H9 (cell line): ENCODE measurements around the gene GPHA2. TPM values are rescaled to one million over a fixed set of nuclear protein-coding genes. Genes with fewer than 3 reads are reported as not detected.

Source experiments
- DNase-seq: peaks from one replicate; pipeline ENCODE4 v3.0.0-alpha.2; 2017
- H2AFZ ChIP-seq: one replicate; pipeline ENCODE4 v1.6.1; 2013; ENCODE audit warnings: mild to moderate bottlenecking, low read length, control low read depth, moderate library complexity
- H2AK5ac ChIP-seq: 2 replicates; pipeline ENCODE4 v1.6.1; 2013; ENCODE audit warnings: low read length, control low read depth, mixed read lengths; ENCODE audit not compliant: insufficient read length
- H2BK120ac ChIP-seq: one replicate; pipeline ENCODE4 v1.6.1; 2013; ENCODE audit warnings: low read depth, mild to moderate bottlenecking, low read length, control low read depth, inconsistent platforms; ENCODE audit not compliant: poor library complexity, severe bottlenecking
- H2BK12ac ChIP-seq: 2 replicates; pipeline ENCODE4 v1.6.1; 2013; ENCODE audit warnings: low read length, control low read depth, mixed read lengths, low read depth; ENCODE audit not compliant: insufficient read length
- H2BK15ac ChIP-seq: 2 replicates; pipeline ENCODE4 v1.6.1; 2013; ENCODE audit warnings: low read depth, low read length, control low read depth
- H2BK20ac ChIP-seq: one replicate; pipeline ENCODE4 v1.6.1; 2013; ENCODE audit warnings: low read depth, mild to moderate bottlenecking, low read length, control low read depth, inconsistent platforms; ENCODE audit not compliant: poor library complexity, severe bottlenecking
- H2BK5ac ChIP-seq: 2 replicates; pipeline ENCODE4 v1.6.1; 2013; ENCODE audit warnings: low read length, control low read depth, mixed read lengths; ENCODE audit not compliant: insufficient read length
- H3K14ac ChIP-seq: 2 replicates; pipeline ENCODE4 v1.6.1; 2013; ENCODE audit warnings: low read length, control low read depth; ENCODE audit not compliant: insufficient read depth
- H3K18ac ChIP-seq: 2 replicates; pipeline ENCODE4 v1.6.1; 2013; ENCODE audit warnings: low read depth, mild to moderate bottlenecking, mixed read lengths, low read length, control low read depth; ENCODE audit not compliant: insufficient read length
- H3K23ac ChIP-seq: 2 replicates; pipeline ENCODE4 v1.6.1; 2013; ENCODE audit warnings: low read length, control low read depth, mixed read lengths, low read depth; ENCODE audit not compliant: insufficient read length
- H3K23me2 ChIP-seq: 2 replicates; pipeline ENCODE4 v1.6.1; 2013; ENCODE audit warnings: low read depth, mild to moderate bottlenecking, mixed read lengths, low read length, control low read depth; ENCODE audit not compliant: insufficient read length, poor library complexity, severe bottlenecking
- H3K27ac ChIP-seq: 2 replicates; pipeline ENCODE4 v1.5.1; 2013; ENCODE audit warnings: low read length, control low read depth, mixed read lengths, low read depth; ENCODE audit not compliant: insufficient read length
- H3K27me3 ChIP-seq: 2 replicates; pipeline ENCODE4 v1.6.1; 2013; ENCODE audit warnings: low read length, control low read depth, inconsistent platforms; ENCODE audit not compliant: insufficient read depth
- H3K4ac ChIP-seq: 2 replicates; pipeline ENCODE4 v1.6.1; 2013; ENCODE audit warnings: low read depth, mild to moderate bottlenecking, control low read depth, inconsistent platforms, low read length, moderate library complexity
- H3K4me1 ChIP-seq: 2 replicates; pipeline ENCODE4 v1.6.1; 2013; ENCODE audit warnings: low read length, control low read depth, inconsistent platforms; ENCODE audit not compliant: insufficient read depth
- H3K4me2 ChIP-seq: 2 replicates; pipeline ENCODE4 v1.6.1; 2013; ENCODE audit warnings: low read length, control low read depth, mixed read lengths; ENCODE audit not compliant: insufficient read length, insufficient read depth
- H3K56ac ChIP-seq: 2 replicates; pipeline ENCODE4 v1.6.1; 2013; ENCODE audit warnings: low read depth, mild to moderate bottlenecking, mixed read lengths, low read length, control low read depth; ENCODE audit not compliant: insufficient read length
- H3K79me1 ChIP-seq: 2 replicates; pipeline ENCODE4 v1.6.1; 2013; ENCODE audit warnings: low read depth, mild to moderate bottlenecking, moderate library complexity, low read length, control low read depth, inconsistent platforms; ENCODE audit not compliant: insufficient read depth, poor library complexity, severe bottlenecking
- H3K79me2 ChIP-seq: 2 replicates; pipeline ENCODE4 v1.6.1; 2013; ENCODE audit warnings: low read length, control low read depth, inconsistent platforms; ENCODE audit not compliant: insufficient read depth
- H3K9ac ChIP-seq: 2 replicates; pipeline ENCODE4 v1.6.1; 2013; ENCODE audit warnings: low read length, control low read depth, mixed read lengths; ENCODE audit not compliant: insufficient read length; ENCODE audit errors: extremely low read depth
- H3K9me3 ChIP-seq: one replicate; pipeline ENCODE4 v1.6.1; 2013; ENCODE audit warnings: low read depth, low read length, inconsistent platforms; ENCODE audit not compliant: control insufficient read depth
- H3T11ph ChIP-seq: one replicate; pipeline ENCODE4 v1.6.1; 2013; ENCODE audit warnings: mild to moderate bottlenecking, low read length, control low read depth, inconsistent platforms
- H4K20me1 ChIP-seq: one replicate; pipeline ENCODE4 v1.6.1; 2013; ENCODE audit not compliant: control insufficient read depth, insufficient read length, insufficient read depth
- H4K5ac ChIP-seq: 2 replicates; pipeline ENCODE4 v1.6.1; 2013; ENCODE audit warnings: low read depth, mild to moderate bottlenecking, mixed read lengths, low read length, control low read depth; ENCODE audit not compliant: insufficient read length
- H4K8ac ChIP-seq: replicated peaks from 2 replicates; pipeline ENCODE4 v1.6.1; 2013; ENCODE audit warnings: low read length, control low read depth, mixed read lengths, low read depth; ENCODE audit not compliant: insufficient read length
- H4K91ac ChIP-seq: 2 replicates; pipeline ENCODE4 v1.6.1; 2013; ENCODE audit warnings: low read depth, mild to moderate bottlenecking, moderate library complexity, mixed read lengths, low read length, control low read depth; ENCODE audit not compliant: insufficient read length
- H3K27ac Mint-ChIP-seq, 3 experiments: 2 replicates in 2 of 3; 3 replicates in 1 of 3; pipeline ENCODE4 v1.8.0; 2020 to 2021; ENCODE audit warnings: mixed read lengths in 3 of 3, mild to moderate bottlenecking in 1 of 3, moderate library complexity in 1 of 3
- H3K27me3 Mint-ChIP-seq: 2 replicates; pipeline ENCODE4 v1.8.0; 2021; ENCODE audit warnings: low read depth, mild to moderate bottlenecking, moderate library complexity, mixed read lengths
- H3K36me3 Mint-ChIP-seq, 3 experiments: 2 replicates in 2 of 3; 3 replicates in 1 of 3; pipeline ENCODE4 v1.8.0; 2020 to 2021; ENCODE audit warnings: low read depth in 3 of 3, mixed read lengths in 3 of 3; ENCODE audit not compliant: insufficient read depth in 1 of 3
- H3K4me1 Mint-ChIP-seq, 2 experiments: 2 replicates each; pipeline ENCODE4 v1.8.0; 2020; ENCODE audit warnings: mixed read lengths in 2 of 2
- H3K4me3 Mint-ChIP-seq, 2 experiments: 2 replicates in 1 of 2; 3 replicates in 1 of 2; pipeline ENCODE4 v1.8.0; 2020 to 2021; ENCODE audit warnings: mild to moderate bottlenecking in 2 of 2, mixed read lengths in 2 of 2, moderate library complexity in 1 of 2
- H3K9me3 Mint-ChIP-seq, 2 experiments: 2 replicates in 1 of 2; 3 replicates in 1 of 2; pipeline ENCODE4 v1.8.0; 2020; ENCODE audit warnings: mild to moderate bottlenecking in 2 of 2, mixed read lengths in 2 of 2, moderate library complexity in 1 of 2
- CTCF ChIP-seq: fragments of 200-600 bp; sonication (generic); conservative IDR thresholded peaks from 3 replicates; pipeline ENCODE4 v1.8.0; 2021; ENCODE audit warnings: antibody characterized with exemption, mild to moderate bottlenecking
- WGBS: extraction: QIAGEN DNeasy Blood & Tissue Kit; methylation state at CpG from one replicate; pipeline ENCODE4 v1.1.7; 2013; ENCODE audit warnings: missing lambda C conversion rate, low lambda C conversion rate, mixed read lengths; ENCODE audit not compliant: insufficient read length; ENCODE audit errors: extremely low coverage; 5-methylcytosine and 5-hydroxymethylcytosine counted together
- total RNA-seq: library from RNA; stranded (reverse); gene quantifications from 2 replicates; pipeline ENCODE4 v1.2.1, GENCODE V29; 2021

GPHA2 gene
- total RNA-seq, 1 experiment from 2014 or later: 2.1 TPM

GRCh38 chr11:64929625-64930024 is 6.1 kb downstream of the GPHA2 start:
- Mint-ChIP-seq H3K4me1 (peaks cover 8 to 23% of the 10 kb centered on the region in 2 experiments), H3K9me3 (no peaks in the 10 kb centered on the region), H3K27me3 (peaks cover 7% of the 10 kb centered on the region), H3K36me3 (peaks cover 0 to 4% (median 0%) of the 10 kb centered on the region in 3 experiments; a peak in 1 of 7 replicates), H3K27ac (no peak overlapping the region; a peak in 1 of 7 replicates), H3K4me3 (no peak overlapping the region)
- Histone ChIP-seq H2AFZ (no peak overlapping the region), H3K4ac (no peak overlapping the region), H3K9me3 (no peaks in the 10 kb centered on the region), H3K79me1 (no peaks in the 10 kb centered on the region), H3K23ac (no peak overlapping the region), H3K4me1 (no peaks in the 10 kb centered on the region), H2BK5ac (no peak overlapping the region), H2BK15ac (no peak overlapping the region), H3K27ac (no peak overlapping the region), H2BK12ac (no peak overlapping the region), H3K9ac (no peak overlapping the region), H3K4me2 (no peak overlapping the region), H3K18ac (no peak overlapping the region), H3K79me2 (no peaks in the 10 kb centered on the region), H2AK5ac (no peak overlapping the region), H2BK20ac (no peak overlapping the region), H4K8ac (no peak overlapping the region), H3K27me3 (no peaks in the 10 kb centered on the region), H4K91ac (no peak overlapping the region), H2BK120ac (no peak overlapping the region), H3K14ac (no peak overlapping the region), H3T11ph (no peak overlapping the region), H4K20me1 (no peaks in the 10 kb centered on the region), H4K5ac (no peak overlapping the region), H3K56ac (no peak overlapping the region), H3K23me2 (peaks cover 4% of the 10 kb centered on the region)
- no CpG with 5 or more reads among the region's 7 CpGs for WGBS
- no peak for DNase-seq
- TF ChIP-seq CTCF: no peak
